NCI-H2227 treated with DMSO at 0.1 percent for 48 hours (cell line): ENCODE results near the gene MDFIC.

Experiments used
- DNase-seq: peaks from one replicate; lab custom pipeline; 2025; lab: John Stamatoyannopoulos, UW

Gene MDFIC

DNA sequence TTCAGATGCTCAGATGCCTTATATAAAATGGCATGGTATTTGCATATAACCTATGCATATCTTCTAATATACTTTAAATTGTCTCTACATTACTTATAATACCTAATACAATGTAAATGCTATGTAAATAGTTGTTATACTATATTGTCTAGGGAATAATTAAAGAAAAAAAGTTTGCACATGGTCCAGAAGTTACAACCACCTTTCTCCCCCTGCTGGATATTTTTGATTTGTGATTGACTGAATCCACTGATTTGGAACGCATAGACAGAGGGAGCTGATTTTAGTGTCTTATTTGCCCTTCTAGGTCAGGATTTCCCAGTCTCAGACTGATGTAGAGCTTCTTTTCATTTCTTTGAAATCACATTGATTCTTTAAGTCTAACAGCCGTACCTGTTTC is 31.8 kb downstream of the MDFIC start:
- no peak for DNase-seq

DNA sequence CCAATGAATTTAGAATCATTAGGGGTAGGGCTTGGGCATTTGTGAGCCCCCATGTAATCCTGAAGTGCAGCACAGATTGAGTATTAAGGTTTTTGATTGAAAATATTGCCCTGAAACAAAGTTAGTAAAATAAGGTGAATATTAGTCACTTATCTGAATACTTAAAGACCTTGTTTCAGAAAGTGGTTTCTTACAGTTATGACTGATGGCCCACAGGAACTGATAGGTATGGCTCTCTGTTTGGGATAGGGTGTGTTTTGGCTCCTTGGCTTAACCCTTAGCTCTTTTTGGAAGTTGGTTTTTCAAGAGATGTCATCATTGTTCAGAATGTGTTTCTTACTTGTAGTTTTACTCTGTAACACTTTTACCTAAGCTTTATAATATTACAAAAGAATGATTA is 34.8 kb downstream of the MDFIC start:
- no peak for DNase-seq

DNA sequence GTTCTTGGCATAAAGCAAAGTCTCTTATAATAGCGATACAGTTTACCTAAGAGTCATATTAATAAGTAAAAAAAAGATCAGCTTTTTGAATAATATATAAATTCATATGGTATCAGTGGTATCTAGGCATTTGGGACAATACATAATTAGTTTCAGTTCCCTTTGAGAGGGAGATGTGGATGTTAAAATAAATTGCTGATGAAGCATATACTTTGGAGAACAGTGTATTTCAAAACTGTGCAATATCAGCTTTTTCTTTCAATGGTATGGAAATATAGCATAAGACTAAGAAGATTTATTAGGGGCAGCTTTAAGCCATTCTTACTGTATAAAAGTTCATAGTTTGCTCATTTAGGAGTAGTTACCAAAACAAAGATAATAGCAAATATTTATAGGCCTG is 35.5 kb downstream of the MDFIC start:
- no peak for DNase-seq

DNA sequence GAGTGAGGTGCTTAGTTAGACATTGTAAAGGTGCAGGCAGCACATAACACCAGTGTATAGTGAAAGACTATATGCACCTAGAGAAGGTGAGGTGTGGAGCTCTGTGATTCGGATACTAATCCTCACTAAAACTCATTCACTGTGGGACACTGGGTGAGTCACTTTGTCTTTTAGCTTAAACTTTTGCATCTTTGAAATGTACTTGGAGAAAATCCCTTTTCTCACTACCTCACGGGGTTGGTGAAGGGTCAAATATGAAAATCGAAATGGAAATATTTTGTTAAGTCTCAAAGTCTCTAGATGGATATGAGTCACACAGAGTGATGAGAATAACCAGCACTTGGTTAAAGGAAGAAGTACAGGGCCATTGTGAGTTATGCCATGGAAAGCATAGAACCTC is 38.0 kb downstream of the MDFIC start:
- DNase-seq, result no peak

DNA sequence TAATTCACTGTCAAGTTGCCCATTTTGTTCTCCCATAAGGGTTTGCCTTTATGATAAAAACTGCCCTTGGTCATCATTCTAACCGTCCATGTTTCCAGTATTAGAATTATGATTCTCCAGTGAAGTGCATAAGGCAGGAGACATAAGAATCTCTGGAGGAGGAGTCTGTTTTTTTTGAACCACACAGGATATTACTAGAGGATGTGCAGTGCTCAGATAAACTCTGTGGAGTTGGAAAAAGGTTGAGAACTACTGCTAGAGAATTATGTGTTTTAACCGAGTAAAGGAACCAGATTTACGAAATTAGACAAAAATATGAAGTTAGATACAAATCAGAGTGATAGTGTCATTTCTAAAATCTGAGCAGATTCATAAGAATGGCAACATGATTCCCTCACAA is 40.5 kb downstream of the MDFIC start:
- DNase-seq, result no peak

DNA sequence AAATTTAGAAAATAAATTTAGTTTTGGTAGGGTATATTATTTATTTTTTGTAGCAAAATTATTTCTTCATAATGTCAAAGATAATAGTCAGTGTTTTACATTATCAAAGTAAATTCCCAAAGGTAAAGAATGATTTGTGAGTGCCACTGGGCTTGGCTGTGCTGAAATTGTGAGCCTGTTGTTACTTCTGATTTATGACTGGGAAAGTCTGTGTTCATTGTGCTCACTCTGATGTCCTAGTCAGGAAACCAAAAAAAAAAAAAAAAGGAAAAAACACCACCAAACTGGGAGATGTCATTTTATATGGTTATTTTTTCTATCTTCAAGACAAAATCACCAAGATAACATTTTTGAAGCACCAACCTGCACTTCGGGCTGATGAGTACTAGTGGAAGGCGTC is 44.3 kb downstream of the MDFIC start:
- no peak for DNase-seq

DNA sequence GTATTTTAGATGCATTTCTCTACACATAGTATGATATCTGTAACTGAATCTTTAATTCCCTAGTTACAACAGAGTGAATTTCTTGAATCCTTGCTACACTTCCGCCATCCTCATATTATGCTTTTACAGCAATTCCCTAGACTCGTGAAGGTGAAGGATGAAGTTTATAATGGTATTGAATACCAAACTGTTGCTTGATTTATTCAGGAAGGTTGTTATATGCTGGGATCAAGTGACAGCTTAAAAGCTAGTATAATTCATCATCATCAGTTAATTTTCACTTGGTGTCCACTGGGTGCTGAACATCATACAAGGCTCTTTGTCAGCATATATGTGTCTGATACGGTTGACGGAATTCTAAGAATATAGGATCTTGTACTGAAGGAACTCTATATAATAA is 47.2 kb downstream of the MDFIC start:
- DNase-seq, result no peak

DNA sequence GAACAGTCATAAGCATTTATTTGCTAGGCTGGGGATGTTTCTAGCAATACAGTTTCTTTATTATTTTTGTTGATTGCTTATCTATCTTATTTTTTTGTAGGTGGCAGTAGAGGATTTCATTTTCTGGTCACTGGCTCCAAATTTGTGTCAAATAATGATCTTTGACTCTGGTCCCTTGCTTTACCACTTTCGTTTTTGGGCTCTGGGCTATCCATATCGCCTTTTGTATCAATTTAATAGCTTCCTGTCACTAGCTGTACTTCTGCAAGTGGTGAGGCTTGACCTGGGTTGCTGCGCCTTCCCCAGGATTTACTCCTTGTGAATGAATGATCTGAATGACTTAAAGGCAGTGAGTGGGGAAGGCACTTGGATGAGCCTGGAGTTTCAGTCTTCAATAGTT is 48.4 kb downstream of the MDFIC start:
- no peak for DNase-seq

DNA sequence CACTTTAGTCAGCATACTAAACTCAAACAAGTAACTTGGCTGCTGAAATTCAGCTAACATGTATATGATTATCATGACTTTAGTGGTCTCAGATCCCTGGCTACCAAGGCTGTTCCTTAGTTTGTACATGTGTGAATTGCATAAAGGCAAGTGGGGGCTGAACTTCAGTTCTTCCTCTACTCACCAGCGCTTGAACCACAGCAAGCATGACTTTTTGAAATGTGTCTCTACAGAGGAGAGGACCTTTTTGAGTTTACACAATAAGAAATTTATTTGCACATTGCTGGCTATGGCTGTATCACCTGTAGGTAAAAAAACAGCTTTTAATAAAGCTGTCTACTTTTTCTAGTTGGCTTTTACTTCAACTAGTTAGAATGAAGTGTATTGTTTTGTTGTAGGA is 48.8 kb downstream of the MDFIC start:
- DNase-seq, result no peak

DNA sequence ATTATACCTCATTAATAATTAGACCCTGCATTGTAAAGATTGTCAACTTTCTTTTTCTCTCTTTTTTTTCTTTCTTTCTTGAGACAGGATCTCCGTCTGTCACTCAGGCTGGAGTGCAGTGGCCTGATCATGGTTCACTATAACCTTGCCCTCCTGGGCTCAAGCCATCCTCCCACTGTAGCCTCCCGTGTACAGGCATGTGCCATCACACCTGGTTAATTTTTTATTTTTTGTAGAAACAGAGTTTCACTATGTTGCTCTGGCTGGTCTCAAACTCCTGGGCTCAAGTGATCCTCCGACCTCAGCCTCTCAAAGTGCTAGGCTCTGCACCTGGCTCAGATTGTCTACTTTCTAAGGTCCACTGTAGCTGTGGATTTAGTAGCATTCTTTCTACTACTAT is 50.7 kb downstream of the MDFIC start:
- DNase-seq, result no peak

DNA sequence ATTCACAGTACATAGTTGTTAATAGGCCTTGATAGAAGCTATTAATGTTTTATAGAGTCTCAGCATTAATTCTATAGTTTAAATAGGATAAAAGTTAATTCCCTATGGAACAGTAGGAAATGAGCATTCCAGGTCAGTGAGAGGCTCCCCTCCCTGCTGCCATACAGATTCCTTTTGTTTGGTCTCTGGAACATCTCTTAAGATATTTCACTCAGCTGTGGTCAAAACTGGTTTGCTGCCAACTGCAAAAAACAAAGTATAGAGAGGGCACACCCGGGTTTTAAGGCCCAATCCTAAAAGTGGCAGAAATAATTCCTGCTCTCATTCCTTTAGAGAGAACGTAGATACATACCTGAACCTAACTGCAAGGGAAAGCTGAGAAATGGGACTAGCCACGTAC is 51.3 kb downstream of the MDFIC start:
- DNase-seq, result no peak

DNA sequence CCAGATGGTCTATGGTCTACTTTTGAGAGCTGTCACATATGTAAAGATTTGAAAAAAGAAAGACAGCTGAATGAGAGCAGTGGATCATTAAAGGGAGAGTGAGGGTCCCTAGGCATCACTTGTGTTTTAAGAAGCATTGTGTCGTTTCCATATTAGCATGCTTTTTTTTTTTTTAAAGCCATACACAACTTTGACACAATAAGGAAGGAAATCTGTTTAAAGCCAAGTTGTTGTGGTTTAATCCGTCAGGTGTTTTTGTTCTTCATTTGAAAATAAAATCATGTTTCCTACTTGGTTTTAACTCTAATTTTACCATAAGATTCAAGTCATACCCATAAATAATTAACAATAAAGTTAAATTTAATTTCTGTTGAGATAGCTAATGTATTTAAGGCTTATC is 53.5 kb downstream of the MDFIC start:
- no peak for DNase-seq

DNA sequence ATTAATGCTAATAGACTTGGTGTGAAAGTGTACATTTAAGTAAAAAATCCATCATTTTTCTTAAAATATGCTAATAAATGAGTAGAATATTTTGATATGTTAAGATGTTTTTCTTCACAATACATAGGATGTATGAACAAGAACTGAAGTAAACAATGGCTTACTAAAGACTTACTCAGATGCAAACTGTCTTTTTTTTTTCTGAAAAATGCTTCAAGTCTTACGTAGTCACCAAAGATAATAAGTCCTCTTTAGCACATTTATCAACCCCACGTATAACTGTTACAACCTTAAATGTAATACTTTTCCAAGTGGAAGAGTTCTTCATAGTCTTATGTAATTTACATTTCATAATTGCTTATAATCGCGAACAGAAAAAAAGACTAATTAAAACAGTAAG is 54.8 kb downstream of the MDFIC start:
- DNase-seq, result no peak

DNA sequence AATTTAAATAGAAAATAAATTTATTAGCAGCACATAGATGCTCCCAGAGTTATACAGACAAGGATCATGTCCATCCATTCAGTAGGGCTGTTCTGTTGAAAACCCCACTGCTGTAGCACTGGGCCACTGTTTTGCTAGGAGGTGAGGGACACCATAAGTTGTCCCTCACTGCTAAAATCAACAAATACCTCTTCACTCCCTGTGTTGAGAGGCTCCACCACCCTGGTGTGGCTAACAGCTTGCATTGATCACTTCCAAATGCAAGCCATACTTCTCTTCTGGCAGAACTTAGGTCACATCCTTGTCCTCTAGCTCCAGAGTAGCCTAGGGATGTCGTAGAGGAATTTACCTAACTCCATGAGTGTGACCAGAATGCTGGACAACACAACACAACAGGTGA is 55.4 kb downstream of the MDFIC start:
- DNase-seq, result no peak

DNA sequence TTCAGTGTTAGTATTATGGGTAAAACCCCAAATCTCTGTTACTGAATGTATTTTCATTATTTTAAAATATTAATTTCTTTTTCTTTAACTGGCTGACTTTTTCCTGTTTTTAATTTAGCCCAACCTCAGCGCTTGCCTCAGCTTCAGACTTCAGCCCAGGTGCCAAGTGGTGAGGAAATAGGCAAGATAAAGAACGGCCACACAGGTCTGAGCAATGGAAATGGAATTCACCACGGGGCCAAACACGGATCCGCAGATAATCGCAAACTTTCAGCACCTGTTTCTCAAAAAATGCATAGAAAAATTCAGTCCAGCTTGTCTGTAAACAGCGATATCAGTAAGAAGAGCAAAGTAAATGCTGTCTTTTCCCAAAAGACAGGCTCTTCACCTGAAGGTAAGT is 57.5 kb downstream of the MDFIC start:
- DNase-seq, result no peak

DNA sequence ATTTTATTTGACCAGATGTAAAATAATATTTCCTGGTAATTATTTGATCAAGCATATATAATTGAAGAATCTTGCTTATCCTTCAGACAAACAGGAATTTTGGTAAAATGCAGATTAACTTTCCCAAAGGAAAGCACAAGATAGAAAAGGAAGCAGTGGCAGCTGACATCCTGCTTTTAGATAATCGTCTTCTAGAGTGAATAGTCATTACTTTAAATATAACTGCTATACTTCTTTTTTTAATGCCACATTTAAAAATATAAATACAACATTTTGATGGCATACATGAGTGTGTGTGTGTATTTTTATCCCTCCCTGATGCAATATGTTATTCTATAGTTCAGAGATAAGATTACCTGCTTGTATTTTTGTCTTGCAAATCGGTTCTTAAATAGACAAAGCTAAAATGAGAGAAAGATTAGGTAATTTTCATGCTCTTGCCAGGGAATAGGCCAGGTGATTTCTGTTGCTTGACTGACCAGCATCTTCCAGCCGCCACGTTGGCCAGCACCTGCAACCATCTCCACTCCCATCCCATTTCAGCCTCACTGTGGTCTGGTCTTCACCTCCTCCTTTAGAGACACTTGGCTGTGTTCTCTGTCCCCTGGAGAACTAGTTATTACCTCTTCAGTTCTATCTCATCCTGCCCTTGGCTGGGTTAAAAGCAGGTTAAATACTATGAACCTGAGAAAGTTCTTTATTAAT is 58.1 kb downstream of the MDFIC start:
- no peak for DNase-seq

DNA sequence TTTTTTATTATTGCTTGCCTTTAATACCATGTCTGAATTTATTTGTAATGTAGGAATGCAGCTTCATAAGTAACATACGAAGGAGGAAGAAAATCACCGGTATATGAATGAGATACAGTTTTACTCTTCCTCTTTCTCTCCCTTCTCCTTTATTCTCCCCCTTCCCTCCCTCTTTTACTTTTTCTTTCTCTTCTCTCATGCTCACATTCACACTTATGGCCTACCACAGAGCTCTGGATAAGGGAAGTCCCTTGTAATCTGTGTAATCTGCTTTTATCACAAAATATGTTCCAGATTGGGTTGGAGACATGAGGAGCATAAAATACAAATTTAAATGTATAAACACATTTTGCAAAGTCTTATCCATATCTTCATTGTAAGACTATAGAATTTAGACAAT is 59.4 kb downstream of the MDFIC start:
- DNase-seq, result no peak

DNA sequence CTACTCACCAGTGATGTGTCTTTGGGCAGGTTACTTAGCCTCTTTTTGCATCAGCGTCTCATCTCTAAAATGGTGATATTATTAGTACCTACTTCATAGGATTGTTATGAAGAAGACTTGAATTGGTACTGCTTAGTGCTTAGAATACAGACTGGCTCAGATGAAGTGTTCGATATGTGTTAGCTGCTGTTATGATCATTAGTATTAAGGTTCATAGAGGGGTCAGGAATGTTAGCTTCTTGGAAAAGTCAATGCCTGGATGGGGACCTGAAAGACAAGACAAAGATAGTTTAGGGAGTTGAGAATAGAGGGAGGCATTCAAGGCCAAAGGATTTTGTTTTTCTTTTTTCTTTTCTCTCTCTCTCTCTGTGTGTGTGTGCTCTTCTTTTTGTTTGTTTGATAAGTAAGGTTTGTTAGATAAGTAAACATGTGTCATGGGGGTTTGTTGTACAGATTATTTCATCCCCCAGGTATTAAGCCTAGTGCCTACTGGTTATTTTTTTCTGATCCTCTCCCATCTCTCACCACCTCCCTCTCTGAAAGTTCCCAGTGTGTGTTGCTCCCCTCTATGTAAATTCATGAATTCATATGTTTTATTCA is 63.3 kb downstream of the MDFIC start:
- no peak for DNase-seq

DNA sequence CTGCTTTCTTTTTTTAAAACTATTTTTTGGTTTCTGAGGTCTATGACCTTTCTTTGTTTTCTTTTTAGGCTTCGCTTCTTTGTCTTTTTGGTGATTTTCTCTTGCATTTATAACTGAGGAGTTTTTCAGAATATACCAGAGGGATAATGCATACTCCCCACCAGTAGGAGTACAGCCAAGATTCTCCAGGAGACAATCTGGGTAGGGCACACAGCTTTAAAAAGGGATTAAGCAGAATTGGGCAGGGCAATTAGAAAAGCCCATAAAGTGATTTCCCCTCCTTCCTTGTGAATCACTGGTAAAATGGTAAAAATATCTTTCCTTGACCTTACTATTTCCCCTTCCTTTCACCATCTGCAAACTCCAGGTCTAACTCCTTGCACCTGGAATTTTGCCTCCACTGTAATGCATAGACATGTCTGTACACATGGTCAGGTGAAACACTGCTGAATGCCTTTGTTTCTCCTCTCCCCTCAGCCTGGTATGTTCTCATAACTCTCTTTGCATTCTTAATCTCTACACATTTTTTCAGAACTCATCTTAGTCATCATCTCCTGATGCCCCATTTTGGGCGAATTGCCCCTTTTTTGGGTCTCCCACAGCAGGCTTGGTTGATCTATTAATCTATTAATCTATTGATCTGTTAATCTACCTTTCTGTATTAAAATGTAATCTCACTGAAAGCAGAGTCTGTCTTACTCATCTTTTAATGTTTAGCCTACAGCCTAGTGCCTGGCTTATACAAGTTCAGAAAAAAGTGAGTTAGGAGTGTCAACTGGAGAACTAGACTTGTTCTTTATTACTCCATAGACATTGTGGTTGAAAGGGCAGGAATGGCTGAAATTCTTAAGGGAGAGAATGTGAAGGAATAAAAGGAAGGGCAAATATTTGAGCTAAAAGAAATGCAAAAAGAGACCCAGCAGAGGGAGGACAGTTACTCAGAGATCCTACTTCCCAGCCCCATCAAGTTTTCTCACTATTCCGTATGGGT is 64.6 kb downstream of the MDFIC start:
- DNase-seq, result no peak

DNA sequence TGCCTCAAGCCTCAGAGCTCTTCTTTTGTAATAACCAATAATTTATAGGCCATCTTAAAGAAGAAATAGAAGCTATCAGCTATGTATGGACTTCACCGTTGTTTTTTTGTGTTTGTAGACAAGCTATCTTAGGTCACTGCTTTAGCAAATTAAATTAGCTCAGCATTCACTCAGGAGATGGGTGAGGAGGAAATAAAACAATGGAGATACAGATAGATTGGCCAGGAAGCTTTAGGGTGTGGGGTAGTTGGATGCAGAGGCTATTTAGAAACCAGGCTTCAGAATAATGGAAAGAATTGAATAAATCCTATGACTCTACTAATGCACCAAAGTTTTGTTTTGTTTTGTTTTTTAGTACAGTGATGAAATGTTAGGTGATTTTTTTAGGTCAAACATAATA is 66.1 kb downstream of the MDFIC start:
- no peak for DNase-seq

DNA sequence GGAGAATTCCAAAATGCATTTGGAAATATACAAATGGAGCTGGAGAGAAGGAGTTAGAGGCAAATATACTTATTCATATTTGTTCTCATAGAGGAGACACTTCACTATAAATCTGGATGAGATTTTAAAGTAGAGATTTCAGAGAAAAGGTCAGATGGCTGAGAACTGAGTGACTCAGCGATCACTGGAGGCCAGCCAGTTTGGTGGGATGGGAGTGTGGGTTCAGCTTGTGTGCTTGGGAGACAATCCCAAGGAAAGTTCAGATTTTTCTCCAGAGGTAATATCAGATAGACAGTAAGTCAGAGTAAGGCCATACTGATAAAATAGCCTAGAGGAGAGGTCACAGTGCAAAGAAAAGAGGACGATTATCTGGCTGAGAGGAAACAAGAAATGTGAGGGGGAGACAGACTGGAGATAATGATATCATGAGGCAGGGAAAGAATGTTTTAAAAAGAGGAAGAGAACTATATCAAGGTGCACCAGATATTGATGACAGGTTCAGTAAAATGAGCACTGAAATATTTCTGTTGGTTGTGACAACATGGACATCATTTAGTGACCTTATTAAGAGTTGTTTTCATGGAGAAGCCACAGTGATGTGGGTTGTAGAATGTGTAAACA is 67.0 kb downstream of the MDFIC start:
- DNase-seq, result no peak

DNA sequence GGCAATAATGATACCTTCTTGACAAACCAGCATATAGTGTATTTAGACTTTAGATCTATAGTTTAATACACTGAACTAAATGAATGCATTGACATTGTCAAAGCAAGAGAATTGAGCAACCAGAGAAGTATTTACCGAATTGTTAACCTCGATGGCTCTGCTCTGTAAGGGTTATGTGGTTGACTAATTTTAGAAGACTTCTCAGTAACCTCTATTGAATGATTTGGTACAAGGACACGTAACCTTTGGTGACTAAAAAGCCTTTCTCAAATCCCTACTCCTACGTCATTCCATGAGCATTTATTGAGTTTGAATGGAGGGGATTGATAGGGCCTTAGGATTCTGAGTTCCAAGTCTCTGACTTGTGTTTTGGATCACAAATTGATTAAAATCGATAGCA is 67.6 kb downstream of the MDFIC start:
- DNase-seq, result no peak
